HG02973 (cell line): Measurements from ENCODE around the gene ARAP1.

Source experiments
- ATAC-seq: cut with Tn5 transposase; IDR thresholded peaks from one replicate; pipeline ENCODE4 v1.9.1; 2021; ENCODE audit warnings: moderate library complexity; ENCODE audit not compliant: unreplicated experiment

Gene ARAP1

DNA sequence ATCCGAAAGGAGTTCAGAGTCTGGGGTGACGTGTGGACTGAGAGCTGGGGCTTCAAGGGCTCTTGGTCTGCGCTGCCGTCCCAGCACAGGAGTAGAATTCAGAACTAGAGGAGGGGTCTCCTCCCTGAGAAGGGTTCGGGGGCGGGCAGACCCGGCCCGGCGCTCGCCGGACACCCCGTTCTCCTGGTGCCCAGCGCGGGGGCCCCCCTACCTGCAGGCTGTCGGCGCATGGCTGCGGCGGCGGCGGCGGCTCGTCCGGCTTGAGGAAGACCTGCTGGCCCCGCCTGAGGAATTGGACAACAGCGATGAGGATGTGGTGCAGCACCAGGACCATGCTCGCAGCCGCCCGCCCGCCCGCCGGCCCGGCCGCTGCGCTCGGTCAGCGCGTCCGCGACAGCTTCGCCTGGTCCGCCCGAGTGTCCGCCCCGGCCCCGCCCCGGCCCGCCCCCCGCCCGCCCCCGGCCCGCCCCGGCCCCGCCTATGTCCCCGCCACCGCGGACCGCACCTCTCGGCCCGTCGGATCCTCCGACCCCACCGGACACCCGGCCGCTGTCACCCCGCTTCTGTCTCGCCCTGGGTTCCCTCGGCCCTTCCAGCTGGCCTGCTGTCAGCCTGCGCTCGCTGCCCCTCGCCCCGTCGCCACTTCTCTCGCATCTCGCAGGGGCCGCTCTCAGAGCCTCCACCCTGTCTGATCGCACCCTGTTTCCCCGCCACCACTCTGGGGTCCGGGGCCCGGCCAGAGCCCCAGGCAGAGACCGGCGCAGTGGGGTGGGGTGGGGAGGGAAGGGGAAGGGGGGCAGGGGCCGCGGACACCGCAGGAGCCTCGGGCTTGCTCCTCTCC is 109.9 kb downstream of the ARAP1 start:
- ATAC-seq = no peak

DNA sequence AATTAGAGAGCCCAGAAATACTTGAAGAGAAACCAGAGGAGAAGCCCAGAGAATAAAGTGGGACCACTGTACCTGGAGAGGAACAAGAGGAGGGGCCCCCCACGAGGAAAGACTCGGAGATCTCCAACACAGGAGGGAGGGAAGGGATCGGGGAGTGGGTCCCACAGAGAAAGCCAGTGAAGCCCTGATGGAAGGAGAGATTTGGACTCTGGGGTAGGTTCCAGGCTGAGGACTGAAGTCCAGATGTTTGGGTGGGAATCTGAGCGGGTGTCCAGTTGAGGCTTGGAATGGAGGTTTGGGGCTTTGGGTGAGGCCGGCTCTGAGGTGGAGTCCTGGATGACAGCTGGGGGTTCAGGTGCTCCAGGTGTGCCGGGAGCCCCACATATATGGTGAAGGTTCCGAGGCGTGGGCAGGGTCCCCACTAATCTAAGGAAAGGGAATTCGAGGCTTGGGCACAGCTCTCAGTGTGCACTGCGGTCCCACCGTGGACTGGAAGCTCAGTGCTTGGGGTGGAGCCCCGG is 110.6 kb downstream of the ARAP1 start:
- no peak for ATAC-seq

DNA sequence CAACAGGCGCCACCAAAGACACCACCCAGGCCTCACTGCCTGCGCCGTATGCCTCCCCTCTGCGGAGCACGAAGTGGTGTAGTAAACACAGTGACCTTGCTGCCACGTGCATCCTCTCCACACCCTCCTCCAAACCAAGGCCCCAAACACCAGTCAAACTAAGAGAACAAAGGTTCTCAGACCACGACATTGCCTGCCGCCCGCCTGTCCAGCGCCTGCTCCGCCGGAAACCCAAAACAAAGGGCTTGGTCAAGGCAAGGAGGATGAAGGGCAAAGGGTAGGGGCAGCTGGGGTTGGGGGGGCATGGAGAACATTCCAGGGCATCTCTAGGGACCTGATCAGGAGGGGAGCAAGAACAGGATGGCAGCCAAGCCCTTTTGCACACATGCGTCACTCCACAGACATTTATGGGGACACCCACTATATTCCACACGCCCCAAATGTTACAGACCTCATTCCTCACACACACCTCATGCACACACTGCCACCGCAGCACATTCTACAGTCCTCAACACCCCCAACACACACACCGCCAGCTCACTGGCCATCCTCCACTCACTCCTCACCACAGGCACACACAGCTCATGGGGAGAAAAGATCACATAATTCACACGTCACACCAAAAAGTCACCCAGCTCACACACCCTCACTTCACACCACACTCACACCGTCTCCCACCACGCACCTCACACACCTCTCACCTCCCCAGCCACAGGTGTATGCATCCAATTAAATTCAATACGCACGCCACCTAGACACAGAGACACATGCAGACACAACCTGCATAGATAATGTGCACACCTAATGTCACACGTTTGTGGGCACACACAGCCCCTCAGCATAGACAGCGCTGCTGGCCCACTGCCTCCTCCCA is 112.5 kb downstream of the ARAP1 start:
- ATAC-seq = no peak

DNA sequence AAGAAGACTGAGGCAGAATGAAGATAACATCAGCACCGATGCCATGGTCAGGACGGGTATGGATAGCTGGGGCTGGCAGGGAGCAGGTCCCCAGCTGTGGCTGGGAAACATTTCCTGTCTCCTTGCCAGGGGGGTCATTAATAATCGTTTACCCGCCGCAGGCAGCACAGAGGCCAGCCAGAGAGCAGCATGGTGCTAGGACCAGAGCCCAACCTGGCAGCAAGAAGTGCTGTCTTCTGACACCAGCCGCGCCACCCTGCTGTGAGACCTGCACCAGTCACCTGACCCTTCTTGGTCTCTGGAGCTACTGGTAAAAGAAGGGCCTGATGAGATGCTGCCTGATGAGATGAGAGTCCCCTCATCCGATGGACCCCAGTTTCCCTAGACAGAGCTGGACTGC is 114.3 kb downstream of the ARAP1 start:
- no peak for ATAC-seq

DNA sequence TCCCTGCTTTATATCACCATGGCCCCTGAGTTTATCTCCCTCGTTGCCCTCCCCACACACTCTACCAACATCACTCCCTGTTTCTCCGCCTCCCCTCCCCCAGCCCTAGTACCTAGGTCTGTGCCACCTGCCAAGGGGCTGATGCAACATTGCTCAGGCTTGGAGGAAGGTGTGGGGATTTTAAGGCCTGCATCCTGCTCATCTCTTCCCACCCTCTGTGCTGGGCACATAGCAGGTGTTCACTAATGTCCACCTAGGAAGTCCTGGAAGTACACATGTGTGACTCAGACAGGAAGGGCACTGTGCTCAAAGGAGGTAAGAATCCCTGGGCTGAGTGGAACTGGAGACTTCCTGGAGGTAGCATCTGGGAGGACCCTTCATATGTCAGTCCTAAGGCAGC is 115.0 kb downstream of the ARAP1 start:
- ATAC-seq = no peak

DNA sequence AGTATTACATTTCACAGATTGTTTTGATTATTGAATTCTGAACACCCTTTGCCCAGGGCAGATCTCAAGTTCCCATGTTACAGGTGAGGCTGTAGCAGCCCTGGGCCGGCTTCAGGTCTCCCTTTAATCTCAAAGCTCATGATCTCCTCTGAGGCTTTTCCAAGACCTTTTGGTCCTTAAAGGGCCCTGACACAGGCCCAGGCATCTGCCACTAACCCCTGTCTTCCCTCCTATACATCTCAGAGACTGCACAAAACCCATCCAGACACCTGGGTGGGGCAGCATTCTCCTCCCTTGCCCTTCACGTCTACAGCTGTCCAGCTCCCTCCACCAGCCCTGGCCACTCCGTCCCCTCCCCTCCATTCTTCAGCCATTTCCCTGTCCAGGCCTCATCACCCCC is 115.8 kb downstream of the ARAP1 start:
- ATAC-seq = no peak

DNA sequence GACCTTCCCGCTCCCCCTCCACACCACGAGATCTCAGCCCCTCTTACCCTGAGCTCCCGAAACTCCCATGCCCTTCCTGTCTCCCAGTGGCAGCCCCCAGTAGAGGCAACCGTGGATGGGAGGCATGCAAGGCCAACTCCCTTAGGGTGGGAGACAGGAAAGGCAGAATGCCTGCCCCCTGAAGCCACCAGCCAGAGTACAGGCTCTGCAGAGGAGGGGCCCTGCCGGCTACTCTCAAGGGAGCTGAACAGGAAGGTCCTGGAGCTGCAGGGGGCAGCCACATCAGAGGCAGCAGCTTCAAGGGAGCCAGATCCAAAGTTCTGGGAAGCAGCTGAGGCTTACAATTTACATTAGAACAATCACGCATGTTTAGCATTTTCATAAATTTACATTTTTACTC is 116.3 kb downstream of the ARAP1 start:
- no peak for ATAC-seq

DNA sequence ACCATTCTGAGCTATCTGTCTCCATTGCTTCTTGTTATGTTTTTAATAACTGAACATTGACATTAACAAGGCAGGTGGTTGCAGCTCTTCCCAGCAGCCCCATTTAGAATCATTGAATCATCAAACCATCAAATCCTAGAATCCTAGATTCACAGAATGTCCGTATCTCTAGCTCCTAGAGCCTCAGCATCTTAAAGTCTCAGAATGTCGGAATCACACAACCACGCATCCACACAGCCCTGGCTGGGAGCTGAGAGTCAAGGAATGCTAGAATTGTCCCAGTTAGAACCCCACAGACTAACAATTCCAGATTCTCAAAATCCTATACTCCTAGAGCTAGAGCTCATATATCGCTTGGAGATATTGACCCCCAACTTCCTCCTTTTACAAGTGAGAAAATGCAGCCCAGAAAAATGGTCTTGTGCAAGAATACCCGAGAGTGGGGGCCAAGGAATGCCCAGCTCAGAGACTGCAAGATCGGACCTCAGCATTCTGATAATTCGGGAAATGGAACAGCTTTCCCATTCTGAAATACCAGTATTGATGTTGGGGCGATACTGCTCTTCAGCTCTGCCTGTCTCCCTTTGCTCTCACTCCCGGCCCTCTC is 116.8 kb downstream of the ARAP1 start:
- no peak for ATAC-seq
